ENCODE measurements around the gene JOSD1. TPM values are rescaled to one million over a fixed set of nuclear protein-coding genes. Genes with fewer than 3 reads are reported as not detected.

The JOSD1 gene
- total and polyA plus RNA-seq, 9 of the 15 experiments (the other 6 are each of a cell fraction or from before 2014, with no cell fraction given) = 8.9 to 39.1 (median 30.4) TPM

GRCh38 chr22:38709306-38709705, 8.6 kb upstream of the JOSD1 start (continued):
- TF ChIP-seq HCFC1 (IDR thresholded peaks at IDR 0.05; ENCODE audit: low read depth, low read length) (no peak), XRCC3 (IDR thresholded peaks at IDR 0.05) (no peak)

DNA sequence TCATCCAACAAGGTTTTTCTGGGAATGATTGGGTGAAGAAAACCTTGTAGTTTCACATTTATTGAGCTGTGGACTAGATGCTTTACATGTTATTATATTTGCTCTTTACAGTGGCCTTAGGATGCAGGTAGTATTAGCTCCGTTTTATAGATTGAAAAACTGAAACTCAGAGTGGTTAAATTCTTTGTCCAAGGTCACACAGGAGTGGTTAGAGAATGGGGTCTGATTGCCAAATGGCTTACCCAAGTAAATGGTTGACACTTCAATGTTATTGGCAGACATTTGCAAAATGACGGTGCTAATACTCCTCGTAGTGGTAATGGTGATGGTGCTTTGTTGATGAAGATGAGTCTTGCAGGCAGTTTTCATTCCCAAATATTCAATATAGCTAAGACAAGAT, 7.2 kb upstream of the JOSD1 start:
- Histone ChIP-seq H3K9ac (ENCODE audit: insufficient read depth in 1 of 2, low read depth in 2 of 2, low read length in 2 of 2) (peak overlapping the region in 1 of 2 experiments; percentile 86; a peak in 2 of 4 replicates), H3K4me1 (replicated peaks in 1 of 2; ENCODE audit: control insufficient read depth in 2 of 2, insufficient read depth in 2 of 2, low read length in 2 of 2) (peaks cover 28 to 46% of the 10 kb centered on the region in 2 experiments; a peak in 4 of 5 replicates), H3K4me3 (peak overlapping the region; percentile 94; the same call in 1 of the 2 replicates), H3K9me1 (ENCODE audit: control insufficient read depth, insufficient read depth, low read length) (no peaks in the 10 kb centered on the region), H3K27ac (ENCODE audit: extremely low read depth, low read depth, low read length) (no peak overlapping the region), H3K9me3 (replicated peaks; ENCODE audit: control insufficient read depth, insufficient read depth, low read depth, low read length) (no peaks in the 10 kb centered on the region), H2AFZ (ENCODE audit: low read depth, low read length) (no peak overlapping the region), H3K4me2 (ENCODE audit: insufficient read depth, low read length) (peak overlapping the region; percentile 91), H3K79me2 (ENCODE audit: control insufficient read depth, insufficient read depth, low read length) (peaks cover 72% of the 10 kb centered on the region), H3K27me3 (ENCODE audit: control insufficient read depth in 2 of 2, insufficient read depth in 2 of 2, low read length in 2 of 2) (no peaks in the 10 kb centered on the region), H4K20me1 (replicated peaks; ENCODE audit: control insufficient read depth, insufficient read depth, low read length) (peaks cover 29% of the 10 kb centered on the region), H3K36me3 (ENCODE audit: control insufficient read depth, insufficient read depth, low read length) (peaks cover 38% of the 10 kb centered on the region; the same call in 2 of the 3 replicates)
- no peak for DNase-seq (ENCODE audit: extremely low read depth in 1 of 4, low spot score in 3 of 4)
- no peak for FAIRE-seq
- ATAC-seq = no peak
- WGBS (ENCODE audit: insufficient coverage, low coverage, missing lambda C conversion rate) = 54% methylated on average over 3 of the region's 3 CpGs
- ChIA-PET CTCF (ENCODE audit: low intra/inter-chr PET ratio) (no interaction called here), POLR2A (interaction anchor here (0.9 to 2.7 kb wide), 8 partner anchors 8 to 51 kb away, joined by 3 to 9 read pairs (median 4); no protein-coding TSS in a partner anchor)
- BruUV-seq (replicated peaks) = no TSS peak
- intact Hi-C loops (cut with micrococcal nuclease) = no loop called here
- in situ Hi-C loops (cut with MboI) = no loop called here
- TF ChIP-seq, protein P1, sequence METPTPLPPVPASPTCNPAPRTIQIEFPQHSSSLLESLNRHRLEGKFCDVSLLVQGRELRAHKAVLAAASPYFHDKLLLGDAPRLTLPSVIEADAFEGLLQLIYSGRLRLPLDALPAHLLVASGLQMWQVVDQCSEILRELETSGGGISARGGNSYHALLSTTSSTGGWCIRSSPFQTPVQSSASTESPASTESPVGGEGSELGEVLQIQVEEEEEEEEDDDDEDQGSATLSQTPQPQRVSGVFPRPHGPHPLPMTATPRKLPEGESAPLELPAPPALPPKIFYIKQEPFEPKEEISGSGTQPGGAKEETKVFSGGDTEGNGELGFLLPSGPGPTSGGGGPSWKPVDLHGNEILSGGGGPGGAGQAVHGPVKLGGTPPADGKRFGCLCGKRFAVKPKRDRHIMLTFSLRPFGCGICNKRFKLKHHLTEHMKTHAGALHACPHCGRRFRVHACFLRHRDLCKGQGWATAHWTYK (CRISPR knock-in tag; IDR thresholded peaks at IDR 0.05) = no peak
- TF ChIP-seq ZFP36 (IDR thresholded peaks at IDR 0.05; ENCODE audit: low read depth, low read length, partially characterized antibody) (peak; percentile 48), ZC3H4 (CRISPR knock-in tag; IDR thresholded peaks at IDR 0.05; ENCODE audit: borderline replicate concordance) (no peak), SRSF1 (IDR thresholded peaks at IDR 0.05; ENCODE audit: low read depth, low read length) (no peak), IFI16 (CRISPR knock-in tag; IDR thresholded peaks at IDR 0.05) (no peak), LEF1 (IDR thresholded peaks at IDR 0.05) (no peak), KDM1A (IDR thresholded peaks at IDR 0.05) (peak in 1 of 2 experiments; percentile 31; a peak in 1 of 4 replicates), ZBTB26 (CRISPR knock-in tag; IDR thresholded peaks at IDR 0.05) (no peak), BMI1 (IDR thresholded peaks at IDR 0.05; ENCODE audit: low read length) (no peak), RBM39 (optimal IDR thresholded peaks at IDR 0.05; ENCODE audit: low read depth, low read length) (no peak), FOXK1 (CRISPR knock-in tag; IDR thresholded peaks at IDR 0.05; ENCODE audit: borderline replicate concordance) (no peak), TAL1 (IDR thresholded peaks at IDR 0.05) (no peak), PHB2 (IDR thresholded peaks at IDR 0.05; ENCODE audit: low read depth) (no peak), HEY1 (CRISPR knock-in tag; IDR thresholded peaks at IDR 0.05; ENCODE audit: borderline replicate concordance) (no peak)
- TF ChIP-seq, protein P2, sequence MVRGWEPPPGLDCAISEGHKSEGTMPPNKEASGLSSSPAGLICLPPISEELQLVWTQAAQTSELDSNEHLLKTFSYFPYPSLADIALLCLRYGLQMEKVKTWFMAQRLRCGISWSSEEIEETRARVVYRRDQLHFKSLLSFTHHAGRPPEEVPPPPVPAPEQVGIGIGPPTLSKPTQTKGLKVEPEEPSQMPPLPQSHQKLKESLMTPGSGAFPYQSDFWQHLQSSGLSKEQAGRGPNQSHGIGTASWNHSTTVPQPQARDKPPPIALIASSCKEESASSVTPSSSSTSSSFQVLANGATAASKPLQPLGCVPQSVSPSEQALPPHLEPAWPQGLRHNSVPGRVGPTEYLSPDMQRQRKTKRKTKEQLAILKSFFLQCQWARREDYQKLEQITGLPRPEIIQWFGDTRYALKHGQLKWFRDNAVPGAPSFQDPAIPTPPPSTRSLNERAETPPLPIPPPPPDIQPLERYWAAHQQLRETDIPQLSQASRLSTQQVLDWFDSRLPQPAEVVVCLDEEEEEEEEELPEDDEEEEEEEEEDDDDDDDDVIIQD (CRISPR knock-in tag; IDR thresholded peaks at IDR 0.05) = no peak
- TF ChIP-seq, protein P3, sequence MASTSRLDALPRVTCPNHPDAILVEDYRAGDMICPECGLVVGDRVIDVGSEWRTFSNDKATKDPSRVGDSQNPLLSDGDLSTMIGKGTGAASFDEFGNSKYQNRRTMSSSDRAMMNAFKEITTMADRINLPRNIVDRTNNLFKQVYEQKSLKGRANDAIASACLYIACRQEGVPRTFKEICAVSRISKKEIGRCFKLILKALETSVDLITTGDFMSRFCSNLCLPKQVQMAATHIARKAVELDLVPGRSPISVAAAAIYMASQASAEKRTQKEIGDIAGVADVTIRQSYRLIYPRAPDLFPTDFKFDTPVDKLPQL (IDR thresholded peaks at IDR 0.05; ENCODE audit: extremely low read depth, insufficient read length) = no peak

All from K562 (cell line).